HepG2 (cell line): Measurements from ENCODE around the gene TFPI. TPM values are rescaled to one million over a fixed set of nuclear protein-coding genes. Genes with fewer than 3 reads are reported as not detected.

Source experiments
- BHLHE40 ChIP-seq: IDR thresholded peaks from 2 replicates; pipeline ENCODE4 v1.6.1; 2011; ENCODE audit warnings: low read length, improper control_type of control experiment
- CEBPZ ChIP-seq: IDR thresholded peaks from 2 replicates; pipeline ENCODE4 v1.6.1; 2012; ENCODE audit warnings: low read length, improper control_type of control experiment
- NFYC ChIP-seq: IDR thresholded peaks from 2 replicates; pipeline ENCODE4 v1.6.1; 2016; ENCODE audit warnings: missing genetic modification reagents, missing compliant biosample characterization
- THRA ChIP-seq: sonication (generic); formaldehyde crosslinking; IDR thresholded peaks from 2 replicates; pipeline ENCODE4 v1.4.0; 2020; ENCODE audit warnings: missing genetic modification reagents, borderline replicate concordance
- TSC22D2 ChIP-seq: sonication (generic); formaldehyde crosslinking; IDR thresholded peaks from 2 replicates; pipeline ENCODE4 v1.5.1; 2020; ENCODE audit warnings: missing genetic modification reagents, mild to moderate bottlenecking, borderline replicate concordance
- ZBTB33 ChIP-seq: sonication (generic); formaldehyde crosslinking; IDR thresholded peaks from 2 replicates; pipeline ENCODE4 v1.4.0; 2020; ENCODE audit warnings: missing genetic modification reagents
- ZFP82 ChIP-seq: sonication (generic); formaldehyde crosslinking; IDR thresholded peaks from 2 replicates; pipeline ENCODE4 v1.5.1; 2020; ENCODE audit warnings: mild to moderate bottlenecking, missing genetic modification reagents, borderline replicate concordance
- ZKSCAN5 ChIP-seq: sonication (generic); formaldehyde crosslinking; IDR thresholded peaks from 2 replicates; pipeline ENCODE4 v1.5.1; 2020; ENCODE audit warnings: mild to moderate bottlenecking, missing genetic modification reagents
- ZNF318 ChIP-seq: sonication (generic); formaldehyde crosslinking; IDR thresholded peaks from 2 replicates; pipeline ENCODE4 v1.4.0; 2020; ENCODE audit warnings: mild to moderate bottlenecking, missing genetic modification reagents
- ZNF337 ChIP-seq: sonication (generic); formaldehyde crosslinking; IDR thresholded peaks from 2 replicates; pipeline ENCODE4 v1.5.1; 2020; ENCODE audit warnings: missing genetic modification reagents, low read depth, mild to moderate bottlenecking, borderline replicate concordance
- ZNF33A ChIP-seq: sonication (generic); formaldehyde crosslinking; IDR thresholded peaks from 2 replicates; pipeline ENCODE4 v1.5.1; 2020; ENCODE audit warnings: missing genetic modification reagents, mild to moderate bottlenecking, moderate library complexity, borderline replicate concordance
- ZNF737 ChIP-seq: sonication (generic); formaldehyde crosslinking; IDR thresholded peaks from 2 replicates; pipeline ENCODE4 v1.5.0; 2020; ENCODE audit warnings: missing genetic modification reagents, mild to moderate bottlenecking, borderline replicate concordance
- ZNF781 ChIP-seq: sonication (generic); formaldehyde crosslinking; IDR thresholded peaks from 2 replicates; pipeline ENCODE4 v1.5.1; 2020; ENCODE audit warnings: borderline replicate concordance, mild to moderate bottlenecking, missing genetic modification reagents; ENCODE audit errors: not compliant biosample characterization
- polyA plus RNA-seq, 8 experiments: library from polyadenylated mRNA; depleted of rRNA in 3 of 8; stranded (reverse) in 7 of 8; unstranded in 1 of 8; fragments of >200 nt; fragmentation: Illumina TruSeq in 4 of 8; extraction: Trizol in 4 of 8; gene quantifications; 2 replicates each; pipeline versions ENCODE4 v1.2.1 to v1.2.3, GENCODE V29; 2011 to 2016; ENCODE audit warnings: low read depth in 4 of 8, missing spikeins in 1 of 8, mixed read lengths in 1 of 8; ENCODE audit not compliant: insufficient read depth in 1 of 8
- total RNA-seq, 5 experiments: library from RNA; depleted of rRNA; stranded (reverse); fragments of >200 nt; fragmentation: Illumina TruSeq; extraction: Trizol; gene quantifications; 2 replicates each; pipeline ENCODE4 v1.2.3, GENCODE V29; 2016; ENCODE audit warnings: low read depth in 1 of 5

TFPI gene
- total and polyA plus RNA-seq, 2 of the 13 experiments (the other 11 are each of a cell fraction or from before 2014, with no cell fraction given): 301 to 436 TPM

- TF ChIP-seq ZNF318 (CRISPR knock-in tag) (no peak), ZKSCAN5 (CRISPR knock-in tag) (no peak), ZNF337 (CRISPR knock-in tag) (0 out of 2 replicates have a peak, but pooled peaks have one; percentile 38), THRA (CRISPR knock-in tag) (no peak), ZBTB33 (CRISPR knock-in tag) (peak; percentile 62; the same call in 1 of the 2 replicates), CEBPZ (no peak), TSC22D2 (CRISPR knock-in tag) (no peak), ZNF33A (CRISPR knock-in tag) (no peak), NFYC (CRISPR knock-in tag) (no peak), ZFP82 (CRISPR knock-in tag) (no peak), BHLHE40 (no peak), ZNF737 (CRISPR knock-in tag) (no peak), ZNF781 (CRISPR knock-in tag) (no peak)
Observed at GRCh38 chr2:187544371-187545080, 9.7 kb downstream of the TFPI start (continued).
